Measurements from ENCODE around the gene PRKG1.

DNA sequence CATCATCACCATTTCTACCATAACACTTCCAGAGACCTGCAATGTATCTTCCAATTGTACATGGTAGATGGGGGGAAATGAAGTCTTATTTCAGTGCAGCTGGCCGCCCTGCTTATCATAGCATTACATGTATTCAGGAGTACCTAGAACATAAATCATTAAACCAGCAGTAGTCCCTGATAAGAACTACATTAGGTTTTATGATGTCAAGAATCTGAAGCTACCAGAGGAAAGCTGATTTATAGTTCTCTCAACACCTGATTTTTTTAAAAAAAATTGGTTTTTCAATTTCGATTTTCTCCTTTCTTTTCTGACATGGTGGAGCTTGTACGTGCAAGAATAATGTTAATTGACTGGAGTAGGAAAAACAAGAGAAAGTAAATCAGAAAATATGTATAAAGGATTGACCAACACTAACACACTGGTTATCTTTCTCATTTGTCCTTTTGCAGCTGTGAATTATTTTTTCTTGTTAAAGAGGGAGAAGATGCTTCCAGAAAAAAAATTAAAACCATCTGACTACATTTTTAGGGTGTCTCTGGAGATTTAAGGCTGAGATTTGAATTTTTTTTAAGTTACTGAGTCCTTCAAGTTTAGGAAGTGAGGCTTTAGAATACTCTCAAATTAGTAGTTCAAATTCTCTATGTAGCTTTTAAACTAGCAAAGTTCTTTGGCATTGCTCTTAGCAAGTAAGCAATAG lies 566.0 kb downstream of the PRKG1 start:
- TF ChIP-seq, protein P1, sequence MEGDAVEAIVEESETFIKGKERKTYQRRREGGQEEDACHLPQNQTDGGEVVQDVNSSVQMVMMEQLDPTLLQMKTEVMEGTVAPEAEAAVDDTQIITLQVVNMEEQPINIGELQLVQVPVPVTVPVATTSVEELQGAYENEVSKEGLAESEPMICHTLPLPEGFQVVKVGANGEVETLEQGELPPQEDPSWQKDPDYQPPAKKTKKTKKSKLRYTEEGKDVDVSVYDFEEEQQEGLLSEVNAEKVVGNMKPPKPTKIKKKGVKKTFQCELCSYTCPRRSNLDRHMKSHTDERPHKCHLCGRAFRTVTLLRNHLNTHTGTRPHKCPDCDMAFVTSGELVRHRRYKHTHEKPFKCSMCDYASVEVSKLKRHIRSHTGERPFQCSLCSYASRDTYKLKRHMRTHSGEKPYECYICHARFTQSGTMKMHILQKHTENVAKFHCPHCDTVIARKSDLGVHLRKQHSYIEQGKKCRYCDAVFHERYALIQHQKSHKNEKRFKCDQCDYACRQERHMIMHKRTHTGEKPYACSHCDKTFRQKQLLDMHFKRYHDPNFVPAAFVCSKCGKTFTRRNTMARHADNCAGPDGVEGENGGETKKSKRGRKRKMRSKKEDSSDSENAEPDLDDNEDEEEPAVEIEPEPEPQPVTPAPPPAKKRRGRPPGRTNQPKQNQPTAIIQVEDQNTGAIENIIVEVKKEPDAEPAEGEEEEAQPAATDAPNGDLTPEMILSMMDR (conservative IDR thresholded peaks at IDR 0.05 in 1 of 2, IDR thresholded peaks at IDR 0.05 in 1 of 2; ENCODE audit: low read depth in 1 of 2, low read length in 2 of 2) = no peak
- no peak for TF ChIP-seq EZH2 (IDR thresholded peaks at IDR 0.05; ENCODE audit: low read length, missing control alignments)
